Immature natural killer cell (primary cell): Measurements from ENCODE around the gene C22orf31. TPM values are rescaled to one million over a fixed set of nuclear protein-coding genes. Genes with fewer than 3 reads are reported as not detected.
A peak's percentile ranks its signal among the peaks of the same experiment; 100 is the strongest.

Source experiments
- DNase-seq, 3 donors: peaks; one replicate each; pipeline ENCODE4 v3.0.0; 2022; ENCODE audit warnings: mixed read lengths in 1 of 3
- H3K27ac Mint-ChIP-seq, 6 donors: one replicate each; pipeline ENCODE4 v1.8.0; 2020; ENCODE audit warnings: mixed read lengths in 6 of 6, mild to moderate bottlenecking in 5 of 6, inconsistent platforms in 4 of 6, moderate library complexity in 3 of 6
- H3K27me3 Mint-ChIP-seq, 3 donors: one replicate each; pipeline ENCODE4 v1.8.0; 2020 to 2021; ENCODE audit warnings: low read depth in 3 of 3, mild to moderate bottlenecking in 3 of 3, mixed read lengths in 3 of 3, moderate library complexity in 3 of 3, inconsistent platforms in 1 of 3
- H3K36me3 Mint-ChIP-seq, 3 donors: one replicate each; pipeline ENCODE4 v1.8.0; 2020; ENCODE audit warnings: mixed read lengths in 3 of 3, inconsistent platforms in 2 of 3, mild to moderate bottlenecking in 2 of 3
- H3K4me1 Mint-ChIP-seq, 2 donors: one replicate each; pipeline ENCODE4 v1.8.0; 2020; ENCODE audit warnings: inconsistent platforms in 2 of 2, mild to moderate bottlenecking in 2 of 2, mixed read lengths in 2 of 2, moderate library complexity in 1 of 2
- H3K4me3 Mint-ChIP-seq, 5 donors: one replicate each; pipeline ENCODE4 v1.8.0; 2020; ENCODE audit warnings: mild to moderate bottlenecking in 5 of 5, mixed read lengths in 5 of 5, inconsistent platforms in 3 of 5, moderate library complexity in 3 of 5
- H3K9me3 Mint-ChIP-seq, 6 donors: one replicate each; pipeline ENCODE4 v1.8.0; 2020; ENCODE audit warnings: mild to moderate bottlenecking in 6 of 6, mixed read lengths in 6 of 6, inconsistent platforms in 4 of 6, moderate library complexity in 3 of 6
- polyA plus RNA-seq, 3 donors: library from polyadenylated mRNA; unstranded; fragments of 300-500 nt; fragmentation: Illumina TruSeq; gene quantifications; one replicate each; pipeline ENCODE4 v1.2.3, GENCODE V29; 2021

Gene C22orf31
- polyA plus RNA-seq, 3 donors from 2014 or later: not detected

- DNase-seq: no peak
- no peak overlapping the region for H3K27ac Mint-ChIP-seq
Measured at GRCh38 chr22:29018293-29019189, 43.1 kb downstream of the C22orf31 start.

GRCh38 chr22:29016067-29016938, 45.3 kb downstream of the C22orf31 start:
- Mint-ChIP-seq H3K4me1 (peaks cover 26% of the 10 kb centered on the region in 2 donors), H3K4me3 (peak overlapping the region; percentile 33 to 84 (median 75)), H3K27me3 (peaks cover 0 to 7% (median 3%) of the 10 kb centered on the region in 3 donors), H3K9me3 (peaks cover 0 to 3% (median 0%) of the 10 kb centered on the region in 6 donors), H3K27ac (peak overlapping the region in 5 of 6 donors; percentile 19 to 83 (median 50)), H3K36me3 (peaks cover 0 to 11% (median 0%) of the 10 kb centered on the region in 3 donors)
- peak in 1 of 3 donors; percentile 19 for DNase-seq

More at GRCh38 chr22:29018293-29019189, 43.1 kb downstream of the C22orf31 start:
- H3K9me3 Mint-ChIP-seq: peaks cover 0 to 3% (median 0%) of the 10 kb centered on the region in 6 donors
- peaks cover 0 to 7% (median 3%) of the 10 kb centered on the region in 3 donors for H3K27me3 Mint-ChIP-seq
- no peak overlapping the region for H3K4me3 Mint-ChIP-seq
- H3K4me1 Mint-ChIP-seq: peaks cover 26% of the 10 kb centered on the region in 2 donors
- peaks cover 0 to 11% (median 0%) of the 10 kb centered on the region in 3 donors for H3K36me3 Mint-ChIP-seq

GRCh38 chr22:29014773-29015172, 46.9 kb downstream of the C22orf31 start:
- peak overlapping the region in 2 of 6 donors; percentile 31 to 45 for H3K27ac Mint-ChIP-seq
- H3K36me3 Mint-ChIP-seq: peaks cover 0 to 15% (median 0%) of the 10 kb centered on the region in 3 donors
- H3K27me3 Mint-ChIP-seq: peaks cover 2 to 7% (median 4%) of the 10 kb centered on the region in 3 donors
- peaks cover 0 to 3% (median 0%) of the 10 kb centered on the region in 6 donors for H3K9me3 Mint-ChIP-seq
- peaks cover 26% of the 10 kb centered on the region in 2 donors for H3K4me1 Mint-ChIP-seq
- H3K4me3 Mint-ChIP-seq: peak overlapping the region in 3 of 5 donors; percentile 8 to 61 (median 56)
- DNase-seq: peak in 1 of 3 donors; percentile 14

GRCh38 chr22:29014293-29014692, 47.3 kb downstream of the C22orf31 start:
- Mint-ChIP-seq H3K36me3 (peaks cover 0 to 15% (median 0%) of the 10 kb centered on the region in 3 donors), H3K27ac (peak overlapping the region in 2 of 6 donors; percentile 31 to 45), H3K9me3 (peaks cover 0 to 3% (median 0%) of the 10 kb centered on the region in 6 donors), H3K4me1 (peaks cover 26% of the 10 kb centered on the region in 2 donors), H3K27me3 (peaks cover 0 to 7% (median 4%) of the 10 kb centered on the region in 3 donors), H3K4me3 (no peak overlapping the region)
- no peak for DNase-seq

- peaks cover 0 to 11% (median 4%) of the 10 kb centered on the region in 3 donors for H3K27me3 Mint-ChIP-seq
Measured at GRCh38 chr22:29012952-29013351, 48.7 kb downstream of the C22orf31 start.

GRCh38 chr22:29012101-29012433, 49.6 kb downstream of the C22orf31 start:
- DNase-seq: no peak
- Mint-ChIP-seq H3K9me3 (no peaks in the 10 kb centered on the region), H3K36me3 (peaks cover 0 to 8% (median 0%) of the 10 kb centered on the region in 3 donors), H3K27me3 (peaks cover 0 to 9% (median 4%) of the 10 kb centered on the region in 3 donors), H3K4me3 (no peak overlapping the region), H3K27ac (no peak overlapping the region), H3K4me1 (peaks cover 21 to 24% of the 10 kb centered on the region in 2 donors)

More at GRCh38 chr22:29012952-29013351, 48.7 kb downstream of the C22orf31 start:
- no peak for DNase-seq
- Mint-ChIP-seq H3K36me3 (peaks cover 0 to 8% (median 0%) of the 10 kb centered on the region in 3 donors), H3K27ac (no peak overlapping the region), H3K4me3 (no peak overlapping the region), H3K9me3 (no peaks in the 10 kb centered on the region), H3K4me1 (peaks cover 24 to 26% of the 10 kb centered on the region in 2 donors)

- Mint-ChIP-seq H3K27me3 (peaks cover under 1 to 9% (median 6%) of the 10 kb centered on the region in 3 donors), H3K4me1 (peaks cover 15 to 18% of the 10 kb centered on the region in 2 donors), H3K4me3 (no peak overlapping the region), H3K36me3 (peaks cover 0 to 11% (median 0%) of the 10 kb centered on the region in 3 donors), H3K27ac (no peak overlapping the region), H3K9me3 (no peaks in the 10 kb centered on the region)
- no peak for DNase-seq
Measured at GRCh38 chr22:29011240-29012100, 50.2 kb downstream of the C22orf31 start.

GRCh38 chr22:29009148-29009547, 52.5 kb downstream of the C22orf31 start:
- peaks cover 4 to 6% (median 6%) of the 10 kb centered on the region in 3 donors for H3K27me3 Mint-ChIP-seq
- H3K36me3 Mint-ChIP-seq: peaks cover 0 to 11% (median 0%) of the 10 kb centered on the region in 3 donors
- no peaks in the 10 kb centered on the region for H3K9me3 Mint-ChIP-seq
- no peak overlapping the region for H3K4me3 Mint-ChIP-seq
- peaks cover 0 to under 1% of the 10 kb centered on the region in 2 donors for H3K4me1 Mint-ChIP-seq
- no peak overlapping the region for H3K27ac Mint-ChIP-seq
- DNase-seq: no peak

Other genes with a start within 250 kb of the C22orf31 start
- under 1 TPM; 0.06 to 0.28 (median 0.18) TPM for gene ZNRF3, start 178.3 kb downstream of the C22orf31 start, polyA plus RNA-seq
- gene KREMEN1, start 11.2 kb upstream of the C22orf31 start, polyA plus RNA-seq: not detected
- gene EMID1, start 144.1 kb upstream of the C22orf31 start, polyA plus RNA-seq: under 1 TPM in 2 of 3 donors, not detected in 1; 0.29 to 0.91 TPM
- 10 to 100 TPM in 1 of 3 donors, 1 to 10 TPM in 2; 4.5 to 11.7 (median 5.4) TPM for gene RHBDD3, start 206.2 kb upstream of the C22orf31 start, polyA plus RNA-seq
- gene EWSR1, start 206.4 kb upstream of the C22orf31 start, polyA plus RNA-seq: 100 to 1,000 TPM; 135 to 218 (median 214) TPM
- gene GAS2L1, start 244.8 kb upstream of the C22orf31 start, polyA plus RNA-seq: 1 to 10 TPM in 1 of 3 donors, under 1 TPM in 1, not detected in 1; 0.26 to 1.2 TPM